GM12864 (cell line): ENCODE data around the gene ALG12.

Source experiments
- DNase-seq: peaks from one replicate; pipeline ENCODE4 v3.0.0-alpha.2; 2011; ENCODE audit warnings: low read depth
- H3K4me3 ChIP-seq: 2 replicates; pipeline ENCODE4 v1.5.1; 2011; ENCODE audit warnings: mild to moderate bottlenecking, low read depth, low read length, control low read depth
- CTCF ChIP-seq: IDR thresholded peaks from 2 replicates; pipeline ENCODE4 v1.5.1; 2011; ENCODE audit warnings: low read depth, mild to moderate bottlenecking, moderate library complexity, low read length, control low read depth, inconsistent platforms; ENCODE audit errors: missing control alignments

Gene ALG12

GRCh38 chr22:49899530-49899929 is 18.7 kb downstream of the ALG12 start:
- TF ChIP-seq CTCF = no peak
- no peak overlapping the region for H3K4me3 ChIP-seq
- no peak for DNase-seq

- no peak for DNase-seq
- no peak overlapping the region for H3K4me3 ChIP-seq
- no peak for TF ChIP-seq CTCF
Measured at GRCh38 chr22:49897015-49897684, 21.1 kb downstream of the ALG12 start.

- DNase-seq = no peak
- TF ChIP-seq CTCF = no peak
- no peak overlapping the region for H3K4me3 ChIP-seq
Measured at GRCh38 chr22:49896201-49896600, 22.0 kb downstream of the ALG12 start.

GRCh38 chr22:49894322-49895054 is 23.8 kb downstream of the ALG12 start:
- TF ChIP-seq CTCF = no peak
- DNase-seq = no peak
- H3K4me3 ChIP-seq = no peak overlapping the region

- DNase-seq = no peak
- H3K4me3 ChIP-seq = no peak overlapping the region
- TF ChIP-seq CTCF = no peak
Measured at GRCh38 chr22:49893025-49893424, 25.2 kb downstream of the ALG12 start.

GRCh38 chr22:49892226-49892899 is 25.9 kb downstream of the ALG12 start:
- no peak for DNase-seq
- no peak for TF ChIP-seq CTCF

More at GRCh38 chr22:49892226-49892899, 25.9 kb downstream of the ALG12 start:
- no peak overlapping the region for H3K4me3 ChIP-seq
